ENCODE data around the gene ADAM12.

GRCh38 chr10:126109893-126110292 is 278.4 kb downstream of the ADAM12 start:
- no peak for TF ChIP-seq CTCF (IDR thresholded peaks at IDR 0.05; ENCODE audit: low read depth, low read length, missing input control)
- TF ChIP-seq MAX (IDR thresholded peaks at IDR 0.05), result no peak
- no peak for TF ChIP-seq RAD21 (IDR thresholded peaks at IDR 0.05)
- TF ChIP-seq RXRA (IDR thresholded peaks at IDR 0.05), result no peak
- TF ChIP-seq EGR1 (IDR thresholded peaks at IDR 0.05; ENCODE audit: low read depth in 2 of 2), result no peak
- no peak for TF ChIP-seq YY1 (IDR thresholded peaks at IDR 0.05)

All from liver (tissue), 3 donors.